Endothelial cell of hepatic sinusoid (primary cell): ENCODE data around the gene PCSK2.
"Not testable (repeated sequence)": the region's sequence is repeated elsewhere in the genome, so short reads cannot be mapped to it uniquely, and the experiment has no call there.

Experiments used
- in situ Hi-C: cut with HindIII; loops from 2 replicates; pipeline ENCODE4 v1.10.0; 2017; ENCODE audit warnings: low sequenced_read_pairs

Gene PCSK2

DNA sequence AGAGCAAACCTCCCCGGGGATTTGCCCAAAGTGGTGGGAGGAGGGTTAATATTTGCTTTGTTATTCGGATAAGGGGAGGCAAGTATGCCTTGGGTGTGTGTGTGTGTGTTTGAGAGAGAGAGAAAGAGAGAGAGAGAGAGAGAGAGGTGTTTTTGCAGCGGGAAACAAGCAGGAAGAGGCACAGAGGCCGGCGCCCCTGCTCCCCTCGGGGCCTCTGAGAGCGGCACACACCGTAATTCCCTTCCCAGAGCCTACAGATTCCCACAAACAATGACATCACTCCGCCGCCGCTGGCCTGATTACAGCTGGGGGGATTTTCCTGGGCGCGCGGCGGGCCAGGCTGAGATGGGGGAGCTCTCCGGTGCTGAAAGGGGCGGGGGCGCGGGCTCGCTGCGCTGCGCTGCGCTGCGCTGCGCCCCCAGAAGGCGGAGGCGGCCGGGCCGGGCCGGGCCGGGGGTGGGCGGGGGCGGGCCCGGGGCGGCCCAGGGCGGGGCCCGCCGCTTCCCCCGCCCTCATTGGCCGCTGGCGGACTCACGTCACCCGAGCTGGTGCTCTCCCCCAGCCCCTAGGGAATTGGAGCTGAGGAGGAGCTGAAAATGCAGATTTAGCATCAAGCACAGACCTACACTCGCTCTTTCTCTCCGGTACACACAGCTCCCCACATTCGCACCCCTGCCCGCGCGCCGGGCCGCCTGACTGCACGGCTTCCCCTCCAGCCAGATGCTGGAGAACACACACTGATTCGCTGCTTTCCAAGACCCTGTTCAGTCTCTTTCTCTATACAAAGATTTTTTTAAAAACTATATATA lies at the start of gene PCSK2:
PCSK2 (plus strand) TSS at position 631 of the 809 bp plus-strand sequence. CDS start 266 bp downstream, outside the sequence.
- in situ Hi-C loops, result no loop called here

DNA sequence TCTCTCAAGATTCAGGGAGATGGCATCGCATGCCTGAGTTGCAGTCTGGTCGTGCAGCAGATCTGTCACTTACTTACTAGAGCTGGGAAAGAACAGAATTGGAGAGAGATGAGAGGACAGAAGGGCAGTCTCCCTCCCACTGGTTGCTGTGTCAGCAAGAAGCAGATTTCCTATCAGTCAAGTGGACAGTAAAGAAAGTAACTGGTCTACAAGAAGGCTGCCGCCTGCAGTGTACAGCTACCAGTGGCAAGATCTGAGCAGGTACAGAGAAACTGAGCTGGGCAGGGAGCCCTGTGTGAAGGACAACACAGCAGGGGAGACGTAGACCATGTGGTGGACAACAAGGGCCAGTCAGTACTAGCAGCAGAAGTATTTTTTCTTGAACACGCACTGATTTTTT lies 49.5 kb upstream of the PCSK2 start:
- in situ Hi-C loops, result no loop called here

DNA sequence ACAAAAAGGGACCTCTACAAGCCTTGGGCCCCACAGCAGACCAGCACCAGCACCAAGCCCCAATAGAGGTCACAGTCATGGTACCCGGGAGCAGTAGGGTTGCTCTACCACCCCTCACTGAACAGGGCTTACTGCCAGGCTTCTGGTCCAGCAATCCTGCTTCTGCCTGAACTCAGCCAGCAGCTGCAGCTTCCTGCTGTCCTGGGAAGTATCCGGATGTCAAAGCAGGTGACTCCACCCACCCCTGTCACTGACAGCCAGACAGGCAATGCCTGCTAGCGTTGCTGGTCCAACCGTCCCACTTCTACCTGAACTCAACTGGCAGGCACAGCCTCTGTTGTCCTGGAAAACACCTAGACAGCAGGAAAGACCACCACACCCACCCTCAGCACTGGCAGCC lies 47.0 kb upstream of the PCSK2 start:
- in situ Hi-C loops, result no loop called here

DNA sequence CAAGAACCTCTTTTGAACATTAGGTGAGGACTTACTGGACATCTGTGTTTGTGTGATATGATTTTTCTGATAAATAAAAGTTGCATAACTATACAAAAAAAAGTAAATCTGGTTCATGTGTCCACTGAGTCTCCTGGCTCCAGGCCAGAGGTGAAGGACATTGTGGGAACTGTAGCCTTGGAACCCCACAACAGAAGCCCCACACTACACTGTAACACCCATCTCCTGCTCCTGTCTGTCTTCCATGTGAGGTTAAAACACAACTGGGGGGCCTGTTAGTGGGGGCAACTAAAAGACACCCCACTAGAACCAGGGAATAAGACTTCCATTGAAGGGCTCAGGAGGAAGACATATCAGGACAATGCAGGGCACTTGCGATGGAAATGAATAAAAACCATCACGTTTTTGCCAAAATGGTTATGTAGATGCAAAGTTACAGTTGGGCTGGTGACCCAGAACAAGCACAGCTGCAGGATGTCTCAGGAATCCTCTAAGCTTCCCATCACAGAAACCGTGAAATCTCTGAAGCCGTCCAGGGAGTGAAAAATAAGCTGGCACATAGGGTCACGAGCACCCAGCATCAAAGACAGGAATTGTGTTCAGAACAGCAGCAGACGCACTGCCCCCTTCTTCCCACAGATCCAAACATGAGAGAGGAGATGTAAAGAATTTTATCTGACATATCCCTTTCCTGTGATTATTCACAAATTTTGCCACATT lies 36.7 kb upstream of the PCSK2 start:
- in situ Hi-C loops, result no loop called here

DNA sequence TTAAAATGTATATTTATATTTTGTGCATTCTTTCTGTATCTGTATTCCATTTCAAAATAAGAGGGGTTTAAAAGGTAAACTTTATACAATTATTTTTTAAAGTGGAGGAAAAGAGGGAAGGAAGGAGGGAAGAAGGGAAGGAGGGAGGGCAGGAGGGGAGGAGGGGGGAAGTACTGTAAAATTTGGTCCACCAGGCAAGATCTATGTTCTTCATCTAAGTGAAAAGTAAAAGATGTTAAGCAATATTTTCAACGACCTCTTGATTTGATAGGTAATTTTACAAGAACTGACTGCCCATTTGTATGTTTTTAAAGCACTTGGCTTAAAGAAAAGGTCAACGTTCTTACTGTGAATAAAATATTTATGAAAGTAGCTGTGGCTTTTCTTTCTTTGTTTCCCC lies 29.8 kb upstream of the PCSK2 start:
- in situ Hi-C loops, result no loop called here

DNA sequence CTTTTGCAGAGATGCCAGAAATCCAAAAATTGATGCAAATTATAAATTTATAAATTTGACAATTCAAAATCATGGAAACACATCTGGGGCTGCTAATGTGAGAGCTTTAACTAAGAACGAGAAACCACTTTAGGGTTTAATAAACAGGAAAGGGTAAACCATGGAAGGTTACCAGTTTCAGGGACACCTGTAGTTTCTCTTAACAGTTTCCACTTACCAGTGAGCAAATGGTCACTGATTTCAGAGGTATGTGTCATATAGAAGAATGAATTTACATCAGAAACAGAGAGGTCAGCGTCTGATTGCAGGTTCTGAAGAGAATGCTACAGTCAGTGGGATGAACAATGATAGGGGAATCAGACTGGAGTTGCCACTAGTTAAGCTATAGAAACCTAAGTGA lies 24.8 kb upstream of the PCSK2 start:
- in situ Hi-C loops, result no loop called here

DNA sequence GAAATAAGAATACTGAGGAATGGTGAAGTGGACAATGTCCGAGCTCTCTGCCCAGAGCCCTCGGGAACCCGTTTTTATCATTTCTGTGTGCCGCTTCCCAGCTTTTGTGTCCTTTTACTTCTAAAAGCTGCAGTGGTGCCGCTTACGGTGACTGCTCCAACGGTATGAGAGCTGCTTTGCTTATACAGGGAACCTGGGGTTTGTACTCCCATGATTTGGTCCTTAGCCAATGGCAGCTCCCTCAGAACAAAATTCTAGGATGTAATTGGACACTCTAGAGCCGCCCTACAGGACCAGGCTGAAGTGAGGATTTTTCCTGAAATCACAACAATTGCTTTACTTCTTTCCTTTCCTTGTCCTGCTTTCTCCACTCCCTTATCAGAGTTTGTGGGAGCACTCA lies 24.2 kb upstream of the PCSK2 start:
- in situ Hi-C loops, result no loop called here

- in situ Hi-C loops, result no loop called here
These were observed 21.6 kb upstream of the PCSK2 start for GRCh38 chr20:17205084-17205813.

DNA sequence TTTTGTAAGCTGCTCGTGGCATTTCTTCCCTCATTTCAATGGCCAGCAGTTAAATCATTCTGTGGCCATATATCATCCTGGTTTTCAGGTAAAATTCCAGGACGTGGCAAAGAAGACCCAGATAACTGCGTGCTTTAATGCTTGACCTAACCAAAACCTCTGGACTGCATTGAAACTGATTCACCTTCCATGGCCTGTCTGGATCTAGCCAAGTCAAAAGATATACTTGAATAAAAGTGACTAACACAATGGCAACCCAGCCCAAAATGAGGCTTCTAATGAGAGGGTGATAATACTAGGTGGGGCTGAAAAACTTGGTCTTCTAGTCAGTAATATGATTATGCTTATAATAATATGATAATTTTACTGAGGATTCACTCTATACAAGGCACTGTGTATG lies 16.5 kb upstream of the PCSK2 start:
- in situ Hi-C loops, result no loop called here

DNA sequence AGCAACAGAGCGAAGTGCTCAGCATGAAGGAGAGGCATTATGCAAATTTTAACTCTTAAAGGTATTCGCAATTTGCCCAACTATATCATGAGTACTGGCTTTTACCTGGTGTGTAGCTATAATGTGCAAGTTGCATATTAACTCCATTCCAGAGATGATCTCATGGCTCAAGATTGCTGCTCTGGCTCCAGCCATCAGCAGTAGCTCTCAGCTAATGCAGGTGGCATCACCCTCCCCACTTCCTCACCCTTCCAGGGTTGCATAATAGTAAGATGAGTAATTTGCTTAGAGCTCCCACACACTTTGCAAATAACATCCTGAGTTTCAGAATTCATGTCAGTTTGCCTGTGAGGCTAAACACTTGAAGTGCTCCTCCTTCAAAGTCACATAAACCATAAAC lies 15.9 kb upstream of the PCSK2 start:
- in situ Hi-C loops, result no loop called here

DNA sequence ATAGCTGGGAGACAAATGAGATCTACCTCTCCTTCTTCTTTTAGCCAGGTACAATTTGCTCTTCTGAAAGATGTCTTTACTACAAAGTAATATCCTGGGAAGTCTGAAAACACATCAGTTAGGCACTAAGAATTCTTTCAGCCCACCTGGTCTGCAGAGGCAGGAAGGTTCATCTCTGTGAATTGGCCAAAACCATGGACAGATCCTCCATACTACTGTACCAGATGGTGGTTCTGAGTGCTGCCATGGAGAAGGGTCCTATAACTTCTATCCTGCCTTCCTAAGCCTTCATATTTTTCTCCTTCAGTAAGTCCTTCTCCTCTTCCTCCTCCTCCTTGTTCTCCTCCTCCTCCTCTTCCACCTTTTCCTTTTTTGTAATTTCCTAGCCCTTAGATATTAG lies 11.7 kb upstream of the PCSK2 start:
- in situ Hi-C loops, result no loop called here

GRCh38 chr20:17219856-17220255 lies 7.0 kb upstream of the PCSK2 start:
- in situ Hi-C loops, result not testable (repeated sequence)

GRCh38 chr20:17223553-17223952 lies 3.3 kb upstream of the PCSK2 start:
- in situ Hi-C loops, result no loop called here

- in situ Hi-C loops, result no loop called here
These were observed 910 bp upstream of the PCSK2 start for GRCh38 chr20:17225851-17226409.

DNA sequence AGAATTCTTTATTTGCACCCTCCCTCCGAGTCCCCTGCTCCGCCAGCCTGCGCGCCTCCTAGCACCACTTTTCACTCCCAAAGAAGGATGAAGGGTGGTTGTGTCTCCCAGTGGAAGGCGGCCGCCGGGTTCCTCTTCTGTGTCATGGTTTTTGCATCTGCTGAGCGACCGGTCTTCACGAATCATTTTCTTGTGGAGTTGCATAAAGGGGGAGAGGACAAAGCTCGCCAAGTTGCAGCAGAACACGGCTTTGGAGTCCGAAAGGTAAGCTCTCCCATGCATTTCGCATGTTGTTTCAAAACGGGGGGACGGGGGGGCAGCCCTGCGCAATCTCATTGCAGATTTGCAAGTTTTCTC lies 357 bp downstream of the PCSK2 start:
- in situ Hi-C loops, result no loop called here

DNA sequence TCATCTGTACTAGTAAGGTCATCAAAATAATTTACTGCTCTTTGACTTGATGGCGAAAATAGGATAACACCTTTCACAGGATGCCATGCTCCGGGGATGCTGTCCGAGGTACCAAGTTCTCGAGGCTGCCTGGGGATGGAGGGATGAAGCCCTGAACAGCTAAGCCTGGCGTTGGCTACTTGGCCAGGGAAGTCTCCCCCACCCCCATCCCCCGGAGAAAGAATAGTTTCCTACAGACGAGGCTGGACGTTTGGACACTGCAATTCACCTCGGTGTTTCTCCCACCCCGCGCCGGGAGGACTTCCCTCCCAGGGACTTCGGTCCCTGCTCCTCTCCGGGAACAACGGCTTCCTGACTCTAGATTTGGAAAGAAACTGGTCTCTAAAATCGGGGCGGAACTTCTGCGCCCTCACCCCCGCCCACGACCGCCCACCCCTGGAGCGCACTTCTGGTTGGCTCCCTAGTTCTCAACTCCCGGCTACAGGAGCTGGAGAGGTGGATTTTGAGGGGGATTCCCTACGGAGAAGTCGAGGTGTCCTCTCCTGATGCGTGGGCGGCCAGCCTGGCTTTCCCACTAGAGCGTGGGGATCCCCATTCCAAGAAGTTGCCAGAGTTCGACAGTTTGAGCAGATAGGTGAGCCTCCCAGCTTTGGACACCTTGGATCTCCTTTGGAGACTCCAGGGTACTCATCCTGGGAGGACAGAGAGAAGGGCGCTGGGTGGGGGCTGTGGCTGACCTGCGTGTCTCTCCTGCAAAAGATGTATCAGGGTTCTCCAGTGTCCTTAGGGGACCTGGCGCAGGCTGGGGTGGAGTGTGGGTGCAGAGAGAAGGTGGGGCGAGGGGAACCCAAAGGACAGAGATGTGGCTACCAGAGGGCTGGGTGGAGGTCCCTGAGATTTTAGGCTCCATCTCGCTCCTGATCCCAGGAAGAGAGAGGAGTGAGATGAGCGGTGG lies 1.1 kb downstream of the PCSK2 start:
- in situ Hi-C loops, result no loop called here

- in situ Hi-C loops, result no loop called here
These were observed 1.8 kb downstream of the PCSK2 start for GRCh38 chr20:17228624-17229061.

DNA sequence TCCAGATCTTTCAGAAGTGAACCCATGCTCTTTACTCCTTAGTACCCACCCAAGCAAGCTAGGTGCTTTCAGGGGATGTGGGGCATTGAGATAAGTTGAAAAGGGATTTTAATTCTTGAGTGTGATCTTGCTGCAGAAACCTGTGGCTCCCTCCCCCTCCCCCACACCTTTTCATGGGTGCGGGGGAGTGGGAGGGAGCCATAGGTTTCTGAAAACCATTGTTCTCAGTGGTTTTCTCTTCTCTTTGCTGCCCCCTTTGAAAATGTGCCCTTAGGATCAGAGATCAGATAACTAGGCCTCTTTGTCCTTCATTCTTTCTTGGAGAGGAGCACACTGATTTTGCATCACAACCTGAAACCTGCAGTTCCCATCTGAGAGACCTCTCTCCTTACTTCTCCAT lies 2.4 kb downstream of the PCSK2 start:
- in situ Hi-C loops, result no loop called here

GRCh38 chr20:17233626-17234025 lies 6.8 kb downstream of the PCSK2 start:
- in situ Hi-C loops, result no loop called here

GRCh38 chr20:17236766-17237165 lies 9.9 kb downstream of the PCSK2 start:
- in situ Hi-C loops, result no loop called here
